Measurements from ENCODE around the gene PRPF38B.

GRCh38 chr1:108742253-108742652 lies 50.1 kb downstream of the PRPF38B start:
- no peak for TF ChIP-seq CTCF (IDR thresholded peaks at IDR 0.05 in 8 of 11, conservative IDR thresholded peaks at IDR 0.05 in 3 of 11)
- no peak for TF ChIP-seq POLR2A (IDR thresholded peaks at IDR 0.05)
